GDM1 (cell line): ENCODE measurements around the gene DOHH.

Source experiments
- DNase-seq: peaks from one replicate; lab custom pipeline; 2025; lab: John Stamatoyannopoulos, UW

The DOHH gene

DNA sequence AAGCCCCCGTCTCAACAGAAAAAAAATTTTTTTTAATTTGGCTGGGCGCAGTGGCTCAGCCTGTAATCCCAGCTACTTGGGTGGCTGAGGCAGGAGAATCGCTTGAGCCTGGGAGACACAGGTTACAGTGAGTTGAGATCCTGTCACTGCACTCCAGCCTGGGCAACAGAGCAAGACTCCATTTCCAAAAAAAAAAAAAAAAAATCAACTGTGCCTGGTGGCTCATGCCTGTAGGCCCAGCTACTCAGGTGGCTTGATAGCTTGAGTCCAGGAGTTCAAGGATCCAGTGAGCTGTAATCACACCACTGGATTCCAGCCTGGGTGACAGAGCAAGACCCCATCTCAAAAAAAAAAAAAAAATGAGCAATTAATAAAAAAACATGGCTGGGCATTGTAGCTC lies 1.3 kb upstream of the DOHH start:
- no peak for DNase-seq

DNA sequence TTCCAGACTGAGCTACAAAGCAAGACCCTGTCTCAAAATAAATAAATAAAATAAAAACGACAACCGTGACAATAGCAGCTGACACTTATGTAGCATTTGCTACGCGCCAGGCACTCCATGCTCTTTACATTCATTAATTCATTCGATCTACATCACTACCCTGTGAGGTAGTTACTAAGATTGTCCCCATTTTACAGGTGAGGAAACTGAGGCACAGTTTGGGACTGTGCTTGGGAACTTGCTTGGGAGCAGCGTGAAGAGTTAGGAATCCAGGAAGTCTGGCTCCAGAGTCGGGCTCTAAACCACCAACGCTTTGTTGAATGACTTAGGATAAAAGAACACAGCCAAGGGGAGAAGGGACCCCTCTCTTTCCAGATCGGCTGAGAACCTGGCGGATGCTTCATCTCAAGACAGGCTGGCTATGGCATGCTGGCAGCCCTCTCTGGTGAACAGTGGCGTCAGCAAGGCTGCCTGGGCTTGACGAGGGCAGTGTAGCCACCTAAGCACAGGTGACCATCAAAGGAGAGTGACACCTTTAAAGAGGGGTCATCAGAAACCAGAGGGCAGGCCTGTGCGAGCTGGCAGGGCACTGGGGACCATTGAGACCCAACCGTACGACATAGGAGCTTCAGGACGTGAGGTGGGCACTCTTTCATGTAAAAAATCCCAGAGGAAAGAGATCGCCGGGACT lies 591 bp downstream of the DOHH start:
- DNase-seq = no peak

DNA sequence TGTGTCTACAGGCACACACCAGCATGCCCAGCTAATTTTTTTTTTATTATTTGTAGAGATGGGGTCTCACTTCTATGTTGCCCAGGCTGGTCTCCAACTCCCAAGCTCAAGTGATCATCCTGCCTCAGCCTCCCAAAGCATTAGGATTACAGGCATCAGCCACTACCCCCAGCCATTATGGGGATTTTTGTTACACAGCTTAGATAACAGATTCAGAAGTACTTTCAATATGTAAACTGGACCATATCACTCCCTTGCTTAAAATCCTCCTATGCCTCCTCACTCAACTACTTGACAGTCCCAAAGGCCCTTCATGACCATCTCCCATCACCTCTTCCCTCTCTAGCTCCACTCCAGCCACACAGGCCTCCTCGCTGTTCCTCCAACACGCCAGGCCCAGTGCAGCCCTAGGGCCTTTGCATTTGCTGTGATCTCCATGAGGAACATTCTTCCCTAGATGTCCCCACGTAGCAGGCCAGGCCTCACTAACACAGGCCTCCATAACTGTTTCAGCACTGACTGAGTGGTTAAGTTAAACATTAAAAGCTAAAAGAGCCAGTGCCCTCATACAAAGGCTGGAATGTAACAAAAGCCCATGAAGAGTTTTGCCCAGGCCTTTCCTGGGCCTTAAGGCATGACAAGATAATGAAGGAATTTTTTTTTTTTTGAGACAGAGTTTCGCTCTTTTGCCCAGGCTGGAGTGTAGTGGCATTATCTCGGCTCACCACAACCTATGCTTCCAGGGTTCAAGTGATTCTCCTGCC lies 2.5 kb downstream of the DOHH start:
- no peak for DNase-seq

DNA sequence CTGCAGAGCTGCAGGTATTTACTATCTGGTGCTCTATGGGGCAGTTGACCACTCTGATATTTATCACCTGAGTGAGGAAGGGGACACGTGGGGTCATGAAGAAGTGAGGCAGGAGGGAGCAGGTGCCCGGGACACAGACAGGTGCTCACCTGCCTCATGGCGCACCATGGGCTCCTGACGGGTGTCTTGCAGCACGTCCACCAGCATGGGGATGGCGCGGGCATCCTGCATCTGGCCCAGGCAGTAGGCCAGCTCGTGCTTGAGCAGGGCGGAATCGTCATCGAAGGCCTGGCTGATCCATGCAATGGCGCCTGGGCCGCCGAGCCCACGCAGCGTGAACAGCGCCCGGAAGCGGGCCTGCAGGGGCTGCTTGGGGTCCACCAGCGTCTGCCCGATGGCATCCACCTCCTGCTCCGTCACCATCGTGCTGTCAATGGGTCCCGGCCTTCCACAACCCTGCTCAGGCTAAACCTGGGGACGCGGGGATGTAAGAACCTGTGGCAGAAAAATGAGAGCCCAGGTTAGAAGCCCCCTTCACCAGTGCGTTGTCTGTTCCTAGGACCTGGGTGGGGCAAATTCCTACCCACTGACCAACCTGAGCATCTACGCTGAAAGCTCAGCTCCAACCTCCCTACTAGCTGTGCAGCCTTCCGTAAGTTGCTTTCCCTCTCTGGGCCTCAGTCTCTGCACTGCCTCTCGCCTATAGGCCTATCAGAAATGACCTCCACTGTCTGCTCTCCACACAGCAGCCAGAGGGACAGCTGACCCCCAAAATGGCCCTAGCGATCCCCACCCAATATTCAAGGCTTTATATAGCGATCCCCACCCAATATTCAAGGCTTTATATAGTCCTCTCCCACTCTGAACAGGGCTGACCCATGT lies 3.8 kb downstream of the DOHH start:
- DNase-seq = no peak

DNA sequence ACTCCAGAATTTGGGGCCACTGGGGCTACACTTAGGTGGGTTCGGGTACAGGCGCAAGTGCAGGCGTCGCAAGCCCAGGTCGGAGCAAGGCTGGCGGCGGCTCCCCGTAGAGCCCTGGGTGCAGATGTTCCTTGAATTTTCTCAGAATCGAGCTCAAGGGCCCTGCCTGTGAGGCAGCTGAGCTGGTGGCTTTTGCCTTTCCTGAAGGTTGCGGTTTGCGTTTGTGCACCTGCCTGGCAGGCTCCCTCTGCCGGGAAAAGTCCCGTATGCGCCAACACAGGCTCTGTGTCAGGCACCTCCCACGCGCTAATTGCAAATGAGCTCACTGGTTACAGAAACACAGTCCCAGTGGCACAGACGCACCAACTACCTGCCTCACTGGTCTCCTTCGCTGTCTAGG lies 5.9 kb downstream of the DOHH start:
- no peak for DNase-seq

DNA sequence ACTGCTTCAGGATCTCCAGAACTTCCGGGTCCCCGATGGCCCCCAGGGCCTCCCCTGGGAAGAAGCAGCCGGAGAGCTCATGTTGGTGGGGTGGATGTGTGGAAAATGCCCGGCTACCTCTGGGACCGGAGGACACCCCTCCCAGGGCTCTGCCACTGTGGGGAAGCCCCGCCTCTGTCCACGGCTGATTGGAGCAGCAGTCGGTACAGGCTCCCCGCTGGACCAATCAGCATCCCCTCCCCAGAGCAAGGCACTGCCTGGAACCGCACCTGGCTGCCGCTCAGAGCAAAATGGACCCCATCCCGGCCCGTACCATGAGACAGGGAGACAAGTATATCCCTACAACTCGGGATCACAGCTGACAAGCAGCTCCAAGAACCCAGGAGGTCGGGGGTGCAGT lies 6.4 kb downstream of the DOHH start:
- no peak for DNase-seq

DNA sequence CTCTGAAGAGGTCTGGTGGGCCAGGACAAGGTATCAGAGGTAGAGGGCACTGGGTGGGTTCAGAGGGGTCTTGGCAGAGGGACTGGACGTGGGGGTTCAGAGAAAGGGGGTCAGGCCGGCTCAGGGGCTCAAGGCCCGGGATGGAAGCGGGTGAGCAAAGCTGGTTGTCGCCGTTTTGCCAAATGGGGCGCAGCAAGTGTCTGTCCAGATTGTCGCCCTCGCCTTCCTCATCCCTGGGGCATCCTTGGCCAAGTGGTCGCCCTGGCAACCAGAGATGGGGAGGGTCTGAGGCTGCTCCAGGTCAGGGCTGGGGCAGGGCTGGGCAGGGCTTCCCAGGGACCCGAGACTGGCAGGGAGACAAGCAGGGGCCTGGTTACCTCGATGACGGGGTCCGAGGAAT lies 6.8 kb downstream of the DOHH start:
- no peak for DNase-seq

DNA sequence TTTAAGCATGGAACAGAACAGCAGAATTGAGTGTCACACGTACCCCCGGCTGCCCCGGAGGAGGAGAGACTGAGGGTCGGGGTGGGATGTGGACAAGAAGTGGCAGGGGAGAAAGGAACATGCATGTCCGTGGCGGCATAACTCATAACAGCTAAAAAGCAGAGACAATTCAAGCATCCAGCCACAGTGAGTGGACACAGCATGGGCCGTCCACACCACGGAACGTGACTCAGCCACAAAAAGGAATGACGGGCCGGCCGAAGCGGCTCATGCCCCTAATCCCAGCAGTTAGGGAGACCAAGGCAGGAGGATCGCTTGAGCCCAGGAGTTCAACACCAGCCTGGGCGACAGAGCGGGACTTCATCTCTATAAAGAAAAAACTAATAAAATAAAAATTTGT lies 7.6 kb downstream of the DOHH start:
- no peak for DNase-seq

DNA sequence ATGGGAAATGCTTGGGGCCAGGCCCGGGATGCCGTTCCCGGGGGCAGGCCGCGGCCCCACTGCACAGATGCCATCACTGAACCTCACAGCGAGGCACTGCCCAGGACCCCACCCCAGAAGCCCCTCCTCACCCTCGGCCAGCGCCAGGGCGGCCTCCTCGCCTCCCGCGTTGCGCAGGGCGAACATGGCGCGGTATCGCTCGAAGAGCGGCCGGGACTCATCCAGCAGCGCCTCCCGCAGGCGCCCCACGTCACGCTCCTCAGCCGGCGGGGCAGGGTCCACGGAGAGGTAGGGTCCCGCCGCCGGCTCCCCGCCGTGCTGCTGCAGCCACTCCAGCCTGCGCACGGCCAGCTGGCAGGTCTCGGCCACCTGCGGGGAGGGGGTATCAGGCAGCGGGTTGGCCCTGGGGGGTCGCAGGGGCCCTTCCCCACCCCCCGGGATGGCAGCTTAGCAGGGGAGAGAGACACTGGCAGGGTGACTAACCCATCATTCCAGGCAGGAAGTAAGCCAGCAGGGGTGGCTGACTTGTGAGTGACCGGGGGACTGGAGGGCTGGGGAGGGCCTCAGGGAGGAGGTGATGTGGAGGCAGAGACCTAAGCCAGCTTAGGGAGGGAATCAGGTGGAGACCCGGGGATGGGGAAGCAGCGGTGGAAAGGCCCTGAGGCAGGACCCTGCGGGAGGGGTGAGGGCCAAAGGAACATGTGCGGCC lies 8.2 kb downstream of the DOHH start:
- DNase-seq = no peak

DNA sequence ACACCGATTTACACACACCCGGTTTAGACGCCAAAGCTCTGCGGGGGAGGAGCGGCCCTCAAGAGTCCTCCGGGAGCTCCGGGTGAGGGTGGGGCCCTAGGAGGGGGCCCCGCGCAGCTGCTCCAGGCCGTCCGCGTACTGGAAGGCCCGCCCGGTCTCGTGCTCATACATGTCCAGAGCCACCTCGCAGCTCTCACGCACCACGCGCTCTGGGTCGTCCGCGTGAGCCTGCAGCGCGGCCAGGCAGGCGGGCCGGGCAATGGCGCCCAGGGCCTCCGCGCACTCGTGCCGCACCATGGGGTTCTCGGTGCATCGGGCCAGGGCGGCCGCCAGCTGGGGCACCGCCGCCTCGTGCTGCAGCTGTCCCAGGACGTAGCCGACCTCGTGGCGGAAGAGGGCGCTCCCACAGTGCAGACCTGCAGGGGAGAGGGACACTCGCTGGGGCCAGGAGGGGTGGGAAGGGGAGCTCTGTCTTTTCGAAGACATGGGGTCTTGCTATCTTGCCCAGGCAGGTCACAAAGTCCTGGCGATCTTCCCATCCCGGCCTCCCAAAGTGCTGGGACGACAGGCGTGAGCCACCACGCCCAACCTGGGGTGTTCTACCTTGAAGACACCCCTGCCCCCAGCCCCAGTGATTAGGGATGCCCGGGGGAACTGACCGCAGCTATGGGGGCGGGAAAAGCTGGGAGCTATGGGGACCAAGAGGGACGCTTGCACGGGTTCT lies 8.9 kb downstream of the DOHH start:
- DNase-seq = no peak

DNA sequence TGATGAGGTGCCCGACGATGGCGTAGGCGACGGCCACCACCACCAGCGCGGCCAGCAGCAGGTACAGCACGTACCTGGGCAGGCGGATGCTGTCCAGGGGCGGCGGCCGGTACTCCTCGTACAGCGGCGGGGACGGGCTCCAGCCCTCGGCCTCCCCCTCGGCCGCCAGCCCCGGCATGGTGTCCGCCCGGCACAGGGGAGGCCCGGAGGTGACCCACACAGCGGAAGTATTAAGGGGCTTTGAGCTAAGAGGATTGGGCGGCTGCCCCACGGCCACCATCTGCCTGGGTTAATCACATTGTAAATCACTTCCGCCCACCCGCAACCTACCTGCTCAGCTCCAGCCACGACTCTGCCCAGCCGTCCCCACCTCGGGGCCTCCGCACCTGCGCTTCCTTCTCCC lies 17.2 kb downstream of the DOHH start, which contains the start of gene SMIM44:
Gene SMIM44, minus strand, starts transcription at position 216 of the 403 bp plus-strand sequence. Its CDS starts 38 bp downstream, at position 178.
- no peak for DNase-seq

DNA sequence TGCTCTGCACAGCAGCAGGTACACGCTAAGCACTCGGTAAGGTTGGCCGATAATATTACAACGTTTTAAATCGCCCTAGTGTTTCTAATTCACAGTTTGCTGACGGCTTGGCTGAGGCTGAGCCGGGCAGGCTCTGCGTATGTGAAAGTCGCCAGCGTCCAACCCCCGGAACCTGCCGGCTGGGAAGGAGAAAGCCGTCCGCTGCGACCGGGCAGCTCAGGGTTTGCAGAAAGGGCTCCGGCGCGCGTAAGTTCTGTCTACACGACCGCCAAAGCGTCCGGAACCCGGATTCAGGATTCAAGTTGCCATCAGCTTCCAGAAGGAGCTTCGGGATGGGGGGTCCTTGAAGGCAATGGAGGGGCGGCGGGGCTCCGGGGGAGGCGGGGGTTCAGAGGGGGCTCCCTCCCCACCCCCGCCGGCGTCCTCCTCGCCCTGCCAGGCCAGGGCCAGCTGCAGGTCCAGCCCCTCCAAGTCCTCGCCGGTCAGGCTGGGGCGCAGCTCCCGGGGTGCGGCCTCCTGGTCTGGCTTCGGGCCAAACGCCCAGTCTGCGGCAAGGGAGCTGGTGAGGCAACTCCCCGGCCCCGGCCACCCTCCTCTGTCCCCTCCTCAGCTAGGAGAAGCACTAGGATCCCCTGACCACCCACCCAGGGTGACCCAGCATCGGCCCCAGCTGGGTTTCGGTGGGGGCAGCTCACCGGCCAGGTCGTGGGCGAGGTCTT lies 17.8 kb downstream of the DOHH start:
- DNase-seq = no peak

DNA sequence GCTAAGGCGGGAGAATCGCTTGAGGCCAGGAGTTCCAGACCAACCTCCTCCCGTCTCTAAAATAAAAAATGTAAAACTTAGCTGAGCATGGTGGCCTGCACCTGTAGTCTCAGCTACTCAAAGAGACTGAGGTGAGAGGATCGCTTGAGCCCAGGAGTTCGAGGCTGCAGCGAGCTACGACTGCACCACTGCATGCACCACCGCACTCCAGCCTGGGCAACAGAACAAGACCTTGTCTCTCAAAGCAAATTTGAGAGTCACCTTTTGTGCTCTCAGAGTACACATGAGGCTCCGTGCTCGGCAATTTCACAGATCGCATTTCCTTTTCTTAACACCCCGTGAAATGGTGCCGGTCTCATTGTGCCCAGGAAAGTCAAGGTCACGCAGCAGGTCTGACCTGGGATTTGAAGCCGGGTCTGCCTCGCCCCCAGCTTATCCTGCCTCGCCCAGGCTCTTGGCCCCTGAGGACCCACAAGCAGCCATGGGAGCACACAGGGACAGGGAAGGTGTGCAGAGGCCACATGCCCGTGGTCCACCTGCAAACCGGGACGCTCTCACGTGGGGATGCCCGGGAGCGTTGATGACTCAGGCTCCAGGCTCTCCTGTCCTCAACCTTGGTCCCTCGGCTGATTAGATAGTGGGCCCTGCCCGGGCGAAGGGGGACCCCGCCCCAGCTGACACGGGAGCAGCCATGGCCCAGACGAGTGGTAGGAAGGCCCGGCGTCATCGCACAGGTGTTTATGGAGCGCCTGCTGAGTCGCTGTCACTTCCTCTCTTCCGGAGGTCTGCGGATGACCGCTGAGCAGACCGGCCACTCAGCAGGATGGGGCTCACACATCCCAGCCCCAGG lies 19.0 kb downstream of the DOHH start:
- no peak for DNase-seq

DNA sequence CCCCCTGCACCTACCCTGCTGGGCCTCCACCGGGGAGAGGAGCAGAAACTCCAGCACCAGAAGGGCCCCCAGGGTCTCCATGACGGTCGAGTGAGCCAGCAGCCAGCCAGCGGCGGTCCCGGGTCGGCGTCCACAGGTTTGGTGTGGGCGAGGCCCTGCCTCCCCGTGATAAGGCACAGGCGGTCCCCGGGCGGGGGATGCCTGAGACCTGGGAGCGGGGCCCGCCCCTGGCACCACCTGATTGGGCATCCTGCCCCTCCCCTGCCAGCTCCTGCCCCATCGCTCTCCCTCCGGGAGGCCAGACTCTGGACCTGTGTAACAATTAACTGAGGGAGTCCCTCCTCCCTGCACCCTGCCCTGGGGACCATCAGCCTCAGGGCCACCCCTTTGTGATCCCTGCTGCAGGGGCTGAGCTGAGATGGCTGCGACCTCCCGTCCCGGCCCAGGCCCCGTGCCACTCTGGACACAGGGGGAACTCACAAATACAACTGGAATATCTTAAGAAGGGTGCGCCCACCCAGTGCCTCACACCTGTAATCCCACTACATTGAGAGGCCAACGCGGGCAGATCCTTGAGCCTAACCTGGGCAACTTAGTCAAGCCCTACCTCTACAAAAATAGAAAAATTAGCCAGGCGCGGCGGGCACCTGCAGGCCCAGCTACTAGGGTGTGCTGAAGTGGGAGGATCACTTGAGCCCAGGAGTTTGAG lies 19.9 kb downstream of the DOHH start, which contains the start of gene SMIM24:
Gene SMIM24, minus strand, starts transcription at position 143 of the 709 bp plus-strand sequence. Its CDS starts 62 bp downstream, at position 81.
- no peak for DNase-seq

DNA sequence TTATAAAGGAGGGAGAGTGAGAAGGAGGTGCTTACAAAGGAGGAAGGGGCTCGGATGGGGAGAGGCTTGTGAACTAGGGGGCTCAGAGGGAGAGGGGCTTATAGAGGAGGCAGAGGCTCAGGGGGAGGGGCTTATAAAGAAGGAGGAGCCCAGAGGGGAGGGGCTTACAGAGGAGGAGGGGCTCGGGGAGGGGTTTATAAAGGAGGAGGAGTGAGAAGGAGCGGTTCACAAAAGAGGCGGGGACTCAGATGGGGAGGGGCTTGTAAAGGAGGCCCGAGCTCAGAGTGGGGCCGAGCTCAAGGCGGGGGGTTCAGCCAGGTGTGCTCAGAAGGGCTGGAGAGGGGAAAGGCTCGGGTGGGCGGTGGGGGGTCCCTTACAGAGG lies 20.6 kb downstream of the DOHH start:
- DNase-seq = no peak

DNA sequence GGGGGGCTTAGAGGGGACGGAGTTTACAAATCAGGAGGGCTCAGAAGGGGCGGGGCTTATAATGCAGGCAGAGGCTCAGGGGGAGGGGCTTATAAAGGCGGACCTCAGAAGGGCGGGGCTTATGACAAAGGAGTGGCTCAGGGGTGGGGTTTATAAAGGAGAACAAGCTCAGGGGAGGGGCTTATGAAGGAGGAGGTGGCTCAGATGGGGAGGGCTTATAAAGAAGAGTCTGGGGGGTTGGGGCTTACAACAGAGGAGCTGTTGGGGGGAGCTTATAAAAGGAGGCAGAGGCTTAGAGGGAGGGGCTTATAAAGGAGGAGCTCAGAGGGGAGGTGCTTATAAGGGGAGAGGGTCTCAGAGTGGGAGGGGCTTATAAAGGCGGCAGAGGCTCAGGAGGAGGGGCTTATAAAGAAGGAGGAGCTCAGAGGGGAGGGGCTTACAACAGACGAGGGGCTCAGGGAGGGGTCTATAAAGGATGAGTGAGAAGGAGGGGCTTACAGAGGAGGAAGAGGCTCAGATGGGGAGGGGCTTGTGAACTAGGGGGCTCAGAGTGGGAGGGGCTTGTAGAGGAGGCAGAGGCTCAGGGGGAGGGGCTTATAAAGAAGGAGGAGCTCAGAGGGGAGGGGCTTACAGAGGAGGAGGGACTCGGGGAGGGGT lies 21.2 kb downstream of the DOHH start:
- DNase-seq = peak; percentile 90

DNA sequence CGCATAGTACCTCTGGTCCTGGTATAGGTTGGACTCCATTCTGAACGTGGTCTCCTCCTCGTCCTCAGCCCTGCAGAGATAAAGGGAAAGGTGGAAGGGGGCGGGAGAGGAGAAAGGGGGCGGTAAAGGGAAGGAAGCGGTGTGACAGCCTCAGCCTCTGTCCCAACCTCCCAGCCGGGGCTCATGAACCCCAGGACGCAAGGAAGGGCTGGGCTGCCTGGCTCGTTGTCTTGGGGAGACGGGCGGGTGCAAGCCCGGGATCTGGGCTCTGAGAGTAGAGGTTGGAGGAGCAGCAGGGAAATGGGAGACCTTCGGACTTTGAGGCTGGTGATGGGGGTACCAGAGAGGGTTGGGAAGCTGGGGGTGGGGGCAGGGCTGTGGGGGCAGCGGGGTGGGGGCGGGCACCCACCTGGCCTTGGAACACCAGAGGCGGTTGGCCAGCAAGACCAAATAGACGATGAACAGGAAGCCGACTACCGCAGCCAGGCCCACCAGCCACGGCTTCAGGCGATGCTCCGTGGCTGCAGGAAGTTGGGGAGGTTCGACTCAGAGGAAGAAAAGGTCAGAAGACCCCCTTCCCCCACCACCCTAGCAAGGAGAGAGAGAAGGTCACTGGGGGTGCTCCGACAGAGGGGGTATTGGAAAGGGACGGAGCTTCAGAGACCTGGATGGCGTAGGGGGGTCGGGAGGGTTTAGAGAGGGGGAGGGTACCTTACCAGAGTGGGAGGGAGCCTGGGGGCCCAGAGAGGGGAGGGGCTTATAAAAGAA lies 21.9 kb downstream of the DOHH start:
- DNase-seq = peak; percentile 86

DNA sequence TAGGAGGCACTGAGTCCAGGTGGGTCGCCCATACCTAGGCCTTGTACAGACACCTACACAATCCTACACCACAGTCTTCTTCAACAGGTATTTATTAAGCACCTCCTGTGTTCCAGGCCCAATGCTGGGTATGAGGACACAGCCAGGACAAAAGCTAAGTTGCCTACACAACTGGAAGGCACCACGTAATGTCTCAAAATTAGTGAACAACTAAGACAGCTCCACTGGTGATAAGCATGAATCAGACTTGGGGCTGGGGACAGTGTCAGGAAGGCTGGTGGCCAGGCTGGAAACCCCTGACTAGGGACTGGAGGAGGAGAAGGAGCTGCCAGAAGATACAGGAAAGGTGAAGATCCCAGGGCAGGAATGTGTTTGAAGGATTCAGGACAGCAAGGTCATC lies 22.5 kb downstream of the DOHH start:
- DNase-seq = no peak
